Mesenteric fat pad (tissue), 1 donor: Measurements from ENCODE around the gene TSPAN9. TPM values are rescaled to one million over a fixed set of nuclear protein-coding genes. Genes with fewer than 3 reads are reported as not detected.

Experiments used
- DNase-seq: peaks from one replicate; pipeline ENCODE4 v3.0.0-alpha.2; 2020; ENCODE audit warnings: low spot score
- total RNA-seq: library from RNA; stranded (reverse); fragmentation: NEBNext Ultra II Directional; extraction: Animal tissue kit (Norgen Biotek cat#: 25700); gene quantifications from one replicate; pipeline ENCODE4 v1.2.1, GENCODE V29; 2021
- donor health status: DM: yes; HTN: yes; CAD: no.

Gene TSPAN9
- total RNA-seq, 1 donor from 2014 or later, result 36.9 TPM

- no peak for DNase-seq
Measured at GRCh38 chr12:3326850-3327780, 249.9 kb downstream of the TSPAN9 start.

GRCh38 chr12:3328081-3328480 is 250.9 kb downstream of the TSPAN9 start:
- DNase-seq, result no peak

GRCh38 chr12:3328571-3328970 is 251.4 kb downstream of the TSPAN9 start:
- DNase-seq, result no peak

- DNase-seq, result no peak
Measured at GRCh38 chr12:3329361-3329760, 252.2 kb downstream of the TSPAN9 start.

GRCh38 chr12:3330976-3331510 is 253.9 kb downstream of the TSPAN9 start:
- no peak for DNase-seq

GRCh38 chr12:3332188-3332587 is 255.0 kb downstream of the TSPAN9 start:
- no peak for DNase-seq

GRCh38 chr12:3333583-3333982 is 256.4 kb downstream of the TSPAN9 start:
- DNase-seq, result no peak

- DNase-seq, result no peak
Measured at GRCh38 chr12:3333991-3334391, 256.8 kb downstream of the TSPAN9 start.

- no peak for DNase-seq
Measured at GRCh38 chr12:3335078-3335487, 257.9 kb downstream of the TSPAN9 start.

Other genes with a start within 250 kb of the TSPAN9 start
- gene NRIP2, start 242.3 kb upstream of the TSPAN9 start, total RNA-seq, result 1.3 TPM
- gene TEX52, start 220.3 kb upstream of the TSPAN9 start, total RNA-seq, result not detected
- 0.51 TPM for gene FOXM1, start 200.2 kb upstream of the TSPAN9 start, total RNA-seq
- gene RHNO1, start 200.2 kb upstream of the TSPAN9 start, total RNA-seq, result 7.1 TPM
- 18.0 TPM for gene TULP3, start 186.5 kb upstream of the TSPAN9 start, total RNA-seq
- 19.2 TPM for gene TEAD4, start 118.0 kb upstream of the TSPAN9 start, total RNA-seq